Measurements from ENCODE around the gene CCHCR1. TPM values are rescaled to one million over a fixed set of nuclear protein-coding genes. Genes with fewer than 3 reads are reported as not detected.

Gene CCHCR1, protein sequence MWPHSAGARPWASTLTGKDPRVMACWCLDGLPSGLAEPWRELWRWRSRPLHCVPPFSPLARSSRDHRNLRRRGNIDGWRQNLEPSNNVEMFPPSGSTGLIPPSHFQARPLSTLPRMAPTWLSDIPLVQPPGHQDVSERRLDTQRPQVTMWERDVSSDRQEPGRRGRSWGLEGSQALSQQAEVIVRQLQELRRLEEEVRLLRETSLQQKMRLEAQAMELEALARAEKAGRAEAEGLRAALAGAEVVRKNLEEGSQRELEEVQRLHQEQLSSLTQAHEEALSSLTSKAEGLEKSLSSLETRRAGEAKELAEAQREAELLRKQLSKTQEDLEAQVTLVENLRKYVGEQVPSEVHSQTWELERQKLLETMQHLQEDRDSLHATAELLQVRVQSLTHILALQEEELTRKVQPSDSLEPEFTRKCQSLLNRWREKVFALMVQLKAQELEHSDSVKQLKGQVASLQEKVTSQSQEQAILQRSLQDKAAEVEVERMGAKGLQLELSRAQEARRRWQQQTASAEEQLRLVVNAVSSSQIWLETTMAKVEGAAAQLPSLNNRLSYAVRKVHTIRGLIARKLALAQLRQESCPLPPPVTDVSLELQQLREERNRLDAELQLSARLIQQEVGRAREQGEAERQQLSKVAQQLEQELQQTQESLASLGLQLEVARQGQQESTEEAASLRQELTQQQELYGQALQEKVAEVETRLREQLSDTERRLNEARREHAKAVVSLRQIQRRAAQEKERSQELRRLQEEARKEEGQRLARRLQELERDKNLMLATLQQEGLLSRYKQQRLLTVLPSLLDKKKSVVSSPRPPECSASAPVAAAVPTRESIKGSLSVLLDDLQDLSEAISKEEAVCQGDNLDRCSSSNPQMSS
- total RNA-seq (10 to 100 TPM; 20.1 to 46.4 (median 35.5) TPM), polyA plus RNA-seq (10 to 100 TPM in 1 of 2 donors, 1 to 10 TPM in 1; 6.9 to 11.1 TPM), total RNA-seq (20.7 reads per million, percentile 51 among the genes with 10 or more reads in this experiment)

- Mint-ChIP-seq H3K4me1 (peaks cover 21 to 52% (median 29%) of the 10 kb centered on the region in 7 donors), H3K4me3 (peak within 1 kb of the TSS; percentile 82 to 97 (median 91)), H3K9me3 (no peaks in the 10 kb centered on the region), H3K36me3 (peaks cover 4 to 17% (median 9%) of the 10 kb centered on the region in 5 donors), H3K27me3 (peaks cover 0 to 2% (median 0%) of the 10 kb centered on the region in 5 donors), H3K27ac (peak within 1 kb of the TSS; percentile 62 to 96 (median 89))
- ChIA-PET POLR2A (interaction anchor here (1.1 to 3.9 kb wide), 5 partner anchors 11 to 209 kb away, joined by 3 to 26 read pairs (median 7); no protein-coding TSS in a partner anchor), CTCF (interaction anchor here (0.7 to 1.8 kb wide), 3 partner anchors 34 to 1058 kb away, joined by 4 to 5 read pairs (median 5); no protein-coding TSS in a partner anchor)
- Histone ChIP-seq H3K27me3 (ENCODE audit: control insufficient read depth in 2 of 2, insufficient read depth in 2 of 2, low read length in 2 of 2) (no peaks in the 10 kb centered on the region), H3K36me3 (ENCODE audit: control insufficient read depth in 2 of 3, insufficient read depth in 3 of 3, low read length in 3 of 3) (peaks cover 0 to 17% (median 0%) of the 10 kb centered on the region in 3 experiments), H3K4me3 (ENCODE audit: low read length) (peak within 1 kb of the TSS; percentile 82), H3K9me3 (ENCODE audit: control insufficient read depth in 2 of 3, low read length in 3 of 3) (no peaks in the 10 kb centered on the region), H3K27ac (ENCODE audit: low read depth, low read length) (peak within 1 kb of the TSS; percentile 82), H3K4me1 (ENCODE audit: control insufficient read depth in 2 of 2, insufficient read depth in 2 of 2, low read length in 2 of 2) (peaks cover 12 to 18% of the 10 kb centered on the region in 2 donors)
- no peak for DNase-seq
- intact Hi-C loops (cut with micrococcal nuclease) = loop anchor here (1.0 to 5.0 kb wide), 14 partner anchors 20 to 1037 kb away; partner anchors contain the start of genes HLA-C (in 2 of the 2), MRPS18B (in 2 of the 2), PPP1R10 (in 2 of the 2) and C6orf136 (in 1 of the 2)
- ATAC-seq = no peak
Observed at GRCh38 chr6:31157513-31158139, at the start of gene CCHCR1. CCHCR1 (minus strand) TSS chr6:31157802; CDS start chr6:31157600, 202 bp downstream.

- intact Hi-C loops (cut with micrococcal nuclease) = loop anchor here in 1 of 2 donors (10.0 kb wide), 1 partner anchor 1999 kb away; the partner anchor contains the start of genes HSD17B8, RING1, RXRB and SLC39A7
- H3K27ac Mint-ChIP-seq = peak overlapping the region; percentile 22 to 93 (median 82)
- no peak for DNase-seq
- POLR2A ChIA-PET = interaction anchor here (4.5 to 6.8 kb wide), 2 partner anchors 7 to 161 kb away, joined by 28 to 35 read pairs; no protein-coding TSS in a partner anchor
- H3K27ac ChIP-seq (ENCODE audit: low read depth, low read length) = no peak overlapping the region
- H3K9me3 Mint-ChIP-seq = peaks cover 0 to 3% (median 0%) of the 10 kb centered on the region in 11 donors
- no peaks in the 10 kb centered on the region for H3K27me3 Mint-ChIP-seq
- H3K4me3 ChIP-seq (ENCODE audit: low read length) = no peak overlapping the region
- peak overlapping the region; percentile 22 to 86 (median 53) for H3K4me3 Mint-ChIP-seq
- peaks cover 5 to 15% (median 5%) of the 10 kb centered on the region in 5 donors for H3K36me3 Mint-ChIP-seq
- H3K4me1 ChIP-seq (ENCODE audit: control insufficient read depth in 2 of 2, insufficient read depth in 2 of 2, low read length in 2 of 2) = peaks cover 13 to 26% of the 10 kb centered on the region in 2 donors
- H3K36me3 ChIP-seq (ENCODE audit: control insufficient read depth in 2 of 3, insufficient read depth in 3 of 3, low read length in 3 of 3) = peaks cover 0 to 4% (median 0%) of the 10 kb centered on the region in 3 experiments
- H3K27me3 ChIP-seq (ENCODE audit: control insufficient read depth in 2 of 2, insufficient read depth in 2 of 2, low read length in 2 of 2) = no peaks in the 10 kb centered on the region
- peaks cover 37 to 53% (median 44%) of the 10 kb centered on the region in 7 donors for H3K4me1 Mint-ChIP-seq
- no peak for ATAC-seq
- CTCF ChIA-PET = no interaction called here
- no peaks in the 10 kb centered on the region for H3K9me3 ChIP-seq (ENCODE audit: control insufficient read depth in 2 of 3, low read length in 3 of 3)
Observed at GRCh38 chr6:31205638-31206037, 48.0 kb upstream of the CCHCR1 start.

DNA sequence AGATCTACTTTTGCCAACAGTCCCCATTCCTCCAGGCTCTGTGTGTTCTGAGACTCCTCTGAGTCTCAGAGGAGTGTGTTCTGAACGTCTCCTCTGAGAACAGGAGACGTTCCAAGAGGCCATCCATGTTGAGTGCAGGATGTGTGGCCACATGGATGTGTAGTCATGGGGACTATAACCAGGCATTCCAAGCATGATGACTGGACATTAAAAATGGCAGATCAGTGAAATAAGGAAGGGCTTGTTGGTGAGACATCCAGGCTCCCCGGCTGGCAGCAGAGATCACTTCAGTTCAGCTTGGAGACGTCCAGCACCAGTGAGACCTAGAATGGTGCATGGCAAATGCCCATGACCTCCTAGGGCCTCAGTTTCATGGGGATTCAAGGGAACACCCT lies 47.1 kb upstream of the CCHCR1 start:
- ChIA-PET CTCF (interaction anchor here (2.5 kb wide), 1 partner anchor 162 kb away, joined by 13 read pairs; no protein-coding TSS in a partner anchor), POLR2A (interaction anchor here (0.6 to 6.8 kb wide), 4 partner anchors 19 to 986 kb away, joined by 3 to 35 read pairs (median 4); partner anchors contain the start of gene PBX2)
- Mint-ChIP-seq H3K27ac (peak overlapping the region; percentile 82 to 97 (median 96)), H3K36me3 (peaks cover 5 to 24% (median 5%) of the 10 kb centered on the region in 5 donors), H3K9me3 (peaks cover 0 to 3% (median 0%) of the 10 kb centered on the region in 11 donors), H3K4me1 (peaks cover 42 to 62% (median 53%) of the 10 kb centered on the region in 7 donors), H3K4me3 (peak overlapping the region; percentile 74 to 96 (median 89)), H3K27me3 (no peaks in the 10 kb centered on the region)
- no peak for ATAC-seq
- intact Hi-C loops (cut with micrococcal nuclease) = loop anchor here (1.0 to 10.0 kb wide), 3 partner anchors 68 to 2000 kb away; partner anchors contain the start of genes HLA-C (in 1 of the 2), HSD17B8 (in 1 of the 2), MDC1 (in 1 of the 2) and RING1 (in 1 of the 2)
- Histone ChIP-seq H3K27ac (ENCODE audit: low read depth, low read length) (peak overlapping the region; percentile 73), H3K4me3 (ENCODE audit: low read length) (no peak overlapping the region), H3K9me3 (ENCODE audit: control insufficient read depth in 2 of 3, low read length in 3 of 3) (no peaks in the 10 kb centered on the region), H3K36me3 (ENCODE audit: control insufficient read depth in 2 of 3, insufficient read depth in 3 of 3, low read length in 3 of 3) (peaks cover 0 to 4% (median 0%) of the 10 kb centered on the region in 3 experiments), H3K4me1 (ENCODE audit: control insufficient read depth in 2 of 2, insufficient read depth in 2 of 2, low read length in 2 of 2) (peaks cover 21 to 31% of the 10 kb centered on the region in 2 donors), H3K27me3 (ENCODE audit: control insufficient read depth in 2 of 2, insufficient read depth in 2 of 2, low read length in 2 of 2) (no peaks in the 10 kb centered on the region)
- no peak for DNase-seq

DNA sequence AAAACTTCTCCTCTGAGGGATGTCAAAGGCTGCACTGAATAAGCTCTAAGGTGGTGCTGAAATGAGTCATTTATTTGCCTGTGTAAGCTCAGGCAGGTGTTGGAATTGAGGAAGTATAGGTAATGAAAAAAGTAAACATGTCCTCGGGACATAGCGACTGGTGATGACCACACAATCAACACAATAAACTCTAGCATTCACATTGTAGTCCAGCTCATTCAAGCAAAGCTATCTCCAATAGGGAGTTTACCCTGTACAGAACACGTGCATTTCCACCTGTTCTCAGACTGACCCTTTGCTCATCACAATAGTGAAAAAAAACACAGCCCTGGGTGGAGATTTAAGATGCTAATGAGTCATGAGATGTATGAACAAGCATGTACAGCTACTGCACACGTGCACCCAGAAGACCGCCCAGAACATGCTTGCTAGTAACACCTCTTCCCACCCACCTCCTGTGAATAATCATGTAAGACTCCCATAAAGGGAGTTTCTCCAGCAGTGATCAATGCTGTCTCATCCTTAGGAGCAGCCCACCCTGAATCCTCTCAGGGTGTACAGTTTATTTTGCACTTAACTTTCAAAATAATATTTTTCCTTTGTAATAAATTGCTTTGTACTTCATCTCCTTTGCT lies 45.9 kb upstream of the CCHCR1 start:
- H3K4me3 Mint-ChIP-seq = peak overlapping the region; percentile 74 to 96 (median 89)
- Histone ChIP-seq H3K36me3 (ENCODE audit: control insufficient read depth in 2 of 3, insufficient read depth in 3 of 3, low read length in 3 of 3) (peaks cover 0 to 4% (median 0%) of the 10 kb centered on the region in 3 experiments), H3K27ac (ENCODE audit: low read depth, low read length) (peak overlapping the region; percentile 73), H3K4me3 (ENCODE audit: low read length) (peak overlapping the region; percentile 67), H3K4me1 (ENCODE audit: control insufficient read depth in 2 of 2, insufficient read depth in 2 of 2, low read length in 2 of 2) (peaks cover 29 to 41% of the 10 kb centered on the region in 2 donors), H3K9me3 (ENCODE audit: control insufficient read depth in 2 of 3, low read length in 3 of 3) (no peaks in the 10 kb centered on the region), H3K27me3 (ENCODE audit: control insufficient read depth in 2 of 2, insufficient read depth in 2 of 2, low read length in 2 of 2) (no peaks in the 10 kb centered on the region)
- H3K27me3 Mint-ChIP-seq = no peaks in the 10 kb centered on the region
- DNase-seq = peak in 3 of 9 donors; percentile 13 to 73 (median 55)
- peaks cover 49 to 73% (median 64%) of the 10 kb centered on the region in 7 donors for H3K4me1 Mint-ChIP-seq
- intact Hi-C loops (cut with micrococcal nuclease) = loop anchor here in 1 of 2 donors (5.0 to 10.0 kb wide), 2 partner anchors 486 to 2001 kb away; partner anchors contain the start of genes HSD17B8, MDC1, RING1 and RXRB
- H3K36me3 Mint-ChIP-seq = peaks cover 5 to 34% (median 5%) of the 10 kb centered on the region in 5 donors
- peak; percentile 81 for ATAC-seq
- ChIA-PET POLR2A (interaction anchor here (0.7 to 6.8 kb wide), 14 partner anchors 36 to 450 kb away, joined by 3 to 35 read pairs (median 4); no protein-coding TSS in a partner anchor), CTCF (interaction anchor here (0.5 to 2.5 kb wide), 3 partner anchors 9 to 172 kb away, joined by 3 to 13 read pairs (median 3); no protein-coding TSS in a partner anchor)
- peaks cover 0 to 3% (median 0%) of the 10 kb centered on the region in 11 donors for H3K9me3 Mint-ChIP-seq
- H3K27ac Mint-ChIP-seq = peak overlapping the region; percentile 82 to 97 (median 96)
